GM12878 (cell line): ENCODE results near the gene TMEM72. TPM values are rescaled to one million over a fixed set of nuclear protein-coding genes. Genes with fewer than 3 reads are reported as not detected.

ENCODE experiments used
- ATF7 ChIP-seq: fragments of 450-650 bp; IDR thresholded peaks from 2 replicates; pipeline ENCODE4 v1.6.1; 2016; ENCODE audit warnings: low read depth, mild to moderate bottlenecking
- BACH1 ChIP-seq: fragments of 450-650 bp; IDR thresholded peaks from 2 replicates; pipeline ENCODE4 v1.6.1; 2017; ENCODE audit warnings: mild to moderate bottlenecking, borderline replicate concordance
- BCL11A ChIP-seq: IDR thresholded peaks from 2 replicates; pipeline ENCODE4 v1.6.1; 2011; ENCODE audit warnings: low read depth, low read length
- BCL3 ChIP-seq: IDR thresholded peaks from 2 replicates; pipeline ENCODE4 v1.6.1; 2011; ENCODE audit warnings: borderline replicate concordance, low read depth, mild to moderate bottlenecking, moderate library complexity, low read length; ENCODE audit not compliant: insufficient read depth, poor library complexity, severe bottlenecking
- BRCA1 ChIP-seq: IDR thresholded peaks from 2 replicates; pipeline ENCODE4 v1.6.1; 2011; ENCODE audit warnings: low read depth, low read length, improper control_type of control experiment
- EZH2 ChIP-seq: IDR thresholded peaks from 2 replicates; pipeline ENCODE4 v1.6.1; 2012; ENCODE audit warnings: low read depth, mild to moderate bottlenecking, control low read depth, inconsistent platforms, low read length, borderline replicate concordance; ENCODE audit not compliant: control insufficient read depth
- HCFC1 ChIP-seq: fragments of 150-350 bp; IDR thresholded peaks from 2 replicates; pipeline ENCODE4 v1.6.1; 2014; ENCODE audit warnings: low read length
- IKZF1 ChIP-seq: fragments of 450-650 bp; conservative IDR thresholded peaks from 2 replicates; pipeline ENCODE4 v1.6.1; 2017; ENCODE audit warnings: antibody characterized with exemption, mild to moderate bottlenecking
- NFXL1 ChIP-seq: fragments of 450-650 bp; IDR thresholded peaks from 2 replicates; pipeline ENCODE4 v1.6.1; 2017; ENCODE audit warnings: antibody characterized with exemption, mild to moderate bottlenecking, borderline replicate concordance
- NFYA ChIP-seq: IDR thresholded peaks from 2 replicates; pipeline ENCODE4 v1.6.1; 2011; ENCODE audit warnings: low read depth, mild to moderate bottlenecking, low read length, improper control_type of control experiment, borderline replicate concordance
- NR2F1 ChIP-seq: fragments of 450-650 bp; conservative IDR thresholded peaks from 2 replicates; pipeline ENCODE4 v1.6.1; 2017; ENCODE audit warnings: mild to moderate bottlenecking
- POLR2A ChIP-seq: IDR thresholded peaks from 2 replicates; pipeline ENCODE4 v1.6.1; 2011; ENCODE audit warnings: low read depth, mild to moderate bottlenecking, low read length
- POLR2AphosphoS2 ChIP-seq: IDR thresholded peaks from 2 replicates; pipeline ENCODE4 v1.6.1; 2011; ENCODE audit warnings: low read depth, mild to moderate bottlenecking, low read length, improper control_type of control experiment, moderate library complexity
- PRDM15 ChIP-seq: fragments of 450-650 bp; formaldehyde crosslinking; IDR thresholded peaks from 2 replicates; pipeline ENCODE4 v1.4.0; 2020; ENCODE audit warnings: mild to moderate bottlenecking, moderate library complexity
- RB1 ChIP-seq: fragments of 450-650 bp; formaldehyde crosslinking; IDR thresholded peaks from 2 replicates; pipeline ENCODE4 v1.6.1; 2017; ENCODE audit warnings: mild to moderate bottlenecking, borderline replicate concordance
- SMC3 ChIP-seq: IDR thresholded peaks from 2 replicates; pipeline ENCODE4 v1.6.1; 2011; ENCODE audit warnings: low read length, improper control_type of control experiment, borderline replicate concordance
- SREBF2 ChIP-seq: IDR thresholded peaks from 2 replicates; pipeline ENCODE4 v1.6.1; 2012; ENCODE audit warnings: mild to moderate bottlenecking, low read length
- STAT1 ChIP-seq: fragments of 450-650 bp; conservative IDR thresholded peaks from 2 replicates; pipeline ENCODE4 v1.6.1; 2014; ENCODE audit warnings: antibody characterized with exemption, mild to moderate bottlenecking
- USF2 ChIP-seq: IDR thresholded peaks from 2 replicates; pipeline ENCODE4 v1.6.1; 2011; ENCODE audit warnings: low read depth, low read length, improper control_type of control experiment, borderline replicate concordance
- ZNF207 ChIP-seq: fragments of 450-650 bp; IDR thresholded peaks from 2 replicates; pipeline ENCODE4 v1.6.1; 2014; ENCODE audit warnings: antibody characterized with exemption, mild to moderate bottlenecking, borderline replicate concordance
- polyA plus RNA-seq, 11 experiments: library from polyadenylated mRNA; depleted of rRNA in 4 of 11; unstranded in 6 of 11; stranded (reverse) in 5 of 11; fragments of >200 nt; fragmentation: Nextera tagmentation in 4 of 11; fragmentation: Illumina TruSeq in 1 of 11; extraction: Ambion mirVana in 4 of 11; extraction: Trizol in 1 of 11; gene quantifications; 1 replicate in 1 of 11; 2 replicates in 10 of 11; pipeline versions ENCODE4 v1.2.1 to v1.2.3, GENCODE V29; 2011 to 2016; ENCODE audit warnings: inconsistent platforms in 2 of 11, missing spikeins in 2 of 11, low read depth in 1 of 11
- total RNA-seq, 4 experiments: library from RNA; depleted of rRNA in 3 of 4; stranded (reverse); fragments of >200 nt in 3 of 4; fragmentation: Illumina TruSeq in 1 of 4; extraction: Trizol in 1 of 4; gene quantifications; 2 replicates each; pipeline versions ENCODE4 v1.2.1 to v1.2.3, GENCODE V29; 2013 to 2021

The TMEM72 gene
- total and polyA plus RNA-seq, 10 of the 15 experiments (the other 5 are each of a cell fraction or from before 2014, with no cell fraction given), result 0.12 TPM; not detected in 9

GRCh38 chr10:44959247-44960087 lies 48.3 kb downstream of the TMEM72 start, which contains the start of gene RASSF4 (continued):
- no peak for TF ChIP-seq NFYA
- TF ChIP-seq SREBF2, result no peak
- TF ChIP-seq NR2F1, result peak; percentile 70
- 0 out of 2 replicates have a peak, but pooled peaks have one; percentile 1 for TF ChIP-seq HCFC1
- TF ChIP-seq POLR2A, result peak; percentile 98
- TF ChIP-seq BCL3, result no peak
- no peak for TF ChIP-seq EZH2
- TF ChIP-seq IKZF1, result peak; percentile 67
- TF ChIP-seq BRCA1, result no peak
- no peak for TF ChIP-seq ATF7
- TF ChIP-seq BCL11A, result 0 out of 2 replicates have a peak, but pooled peaks have one; percentile 11
- peak; percentile 67; the same call in 1 of the 2 replicates for TF ChIP-seq RB1
- TF ChIP-seq NFXL1, result no peak
- TF ChIP-seq POLR2AphosphoS2, result 0 out of 2 replicates have a peak, but pooled peaks have one; percentile 58
- TF ChIP-seq USF2, result no peak
- TF ChIP-seq BACH1, result peak; percentile 65
- TF ChIP-seq PRDM15 (CRISPR knock-in tag), result no peak
- TF ChIP-seq STAT1, result no peak
- TF ChIP-seq SMC3, result no peak
- TF ChIP-seq ZNF207, result peak; percentile 70; the same call in 1 of the 2 replicates
